HCEC 1CT (cell line): ENCODE data around the gene RBL1.

Experiments
- DNase-seq: peaks from one replicate; pipeline ENCODE4 v3.0.0-alpha.2; 2017

Gene RBL1

DNA sequence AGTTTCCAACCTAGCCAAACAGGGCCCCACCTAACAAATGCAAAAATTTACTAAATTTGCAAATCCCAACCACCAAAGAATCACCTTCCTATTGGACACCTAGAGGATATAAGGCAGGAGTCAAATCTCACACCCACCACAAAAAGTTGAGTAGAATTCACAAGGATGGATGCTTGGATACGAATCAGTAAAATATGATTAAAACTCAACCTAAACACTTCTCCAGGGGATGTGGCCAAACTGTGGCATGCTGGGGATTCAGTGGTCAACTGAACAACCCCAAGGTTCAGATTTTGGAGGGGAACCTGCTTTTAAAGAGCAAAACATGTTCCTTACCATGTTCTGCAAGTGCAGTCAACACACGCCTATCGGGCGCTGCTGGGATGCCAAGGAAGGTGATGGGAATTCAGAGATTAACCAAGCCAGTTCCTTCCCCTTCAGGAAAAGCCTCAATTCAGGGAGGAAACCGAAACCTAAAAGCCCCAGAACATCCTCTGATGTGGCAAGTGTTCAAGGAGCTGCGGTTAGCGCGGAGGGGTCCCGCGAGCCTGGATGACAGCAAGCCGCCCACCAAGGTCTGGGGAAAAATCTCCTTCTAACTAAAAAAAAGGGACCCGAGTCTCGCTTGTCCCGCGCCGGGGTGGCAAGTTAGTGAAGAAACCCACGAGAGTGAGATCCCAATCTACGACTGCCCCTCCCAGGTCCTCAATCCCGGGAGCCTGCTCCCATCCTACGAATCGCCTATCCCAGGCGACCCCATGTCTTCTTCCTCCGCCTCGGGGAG, 145.2 kb downstream of the RBL1 start:
- DNase-seq: peak; percentile 25
